A549 (cell line): ENCODE measurements around the gene COG5. TPM values are rescaled to one million over a fixed set of nuclear protein-coding genes. Genes with fewer than 3 reads are reported as not detected.
A peak's percentile ranks its signal among the peaks of the same experiment; 100 is the strongest.

Experiments
- ATAC-seq, 2 experiments: fragments of 200-7000 bp in 1 of 2; fragments of >200 bp in 1 of 2; cut with Nextera tagmentation in 1 of 2; cut with Tn5 transposase in 1 of 2; 3 replicates each; pipeline versions ENCODE4 v1.8.0 to v1.9.1; 2018 to 2020; ENCODE audit warnings: mild to moderate bottlenecking in 1 of 2, moderate library complexity in 1 of 2
- CTCF ChIA-PET: fragments of 300-600 bp; sonication (Branson Sonifier 250); formaldehyde crosslinking; extraction: SDS; loops from one replicate; lab custom pipeline; 2021; ENCODE audit warnings: antibody characterized with exemption, inconsistent platforms; lab: Yijun Ruan, JAX
- POLR2A ChIA-PET: fragments of 350-600 bp; formaldehyde crosslinking; extraction: SDS; loops from one replicate; lab custom pipeline; 2021; ENCODE audit warnings: antibody characterized with exemption, inconsistent platforms; lab: Yijun Ruan, JAX
- DNase-seq, 2 experiments: peaks; one replicate each; pipeline versions ENCODE4 v3.0.0 to v3.0.0-alpha.2; 2011 to 2016; ENCODE audit warnings: low read depth in 1 of 2, low spot score in 1 of 2
- FAIRE-seq: peaks from 2 replicates; lab custom pipeline; 2011; peaks lifted over from hg19 to GRCh38; lab: Jason Lieb, UNC
- H3K27ac ChIP-seq, 2 experiments: fragments of >200 bp; sonication (Bioruptor Twin); formaldehyde crosslinking; 3 replicates each; pipeline ENCODE4 v1.5.1; 2016 to 2017
- H3K4me1 ChIP-seq: fragments of >200 bp; sonication (Bioruptor Twin); formaldehyde crosslinking; 3 replicates; pipeline ENCODE4 v1.6.1; 2016
- H3K4me2 ChIP-seq: fragments of >200 bp; sonication (Bioruptor Twin); formaldehyde crosslinking; 3 replicates; pipeline ENCODE4 v1.6.1; 2016
- H3K4me3 ChIP-seq: fragments of >200 bp; sonication (Bioruptor Twin); formaldehyde crosslinking; 3 replicates; pipeline ENCODE4 v1.5.1; 2016
- H3K9me3 ChIP-seq: fragments of >200 bp; sonication (Bioruptor Twin); formaldehyde crosslinking; 3 replicates; pipeline ENCODE4 v1.6.1; 2016
- BHLHE40 ChIP-seq: IDR thresholded peaks from 2 replicates; pipeline ENCODE4 v1.6.1; 2012; ENCODE audit warnings: low read depth, low read length, inconsistent platforms
- CHD2 ChIP-seq: fragments of 150-350 bp; IDR thresholded peaks from 2 replicates; pipeline ENCODE4 v1.6.1; 2014; ENCODE audit warnings: low read length; ENCODE audit not compliant: partially characterized antibody
- EHMT2 ChIP-seq: fragments of 200-600 bp; sonication (generic); IDR thresholded peaks from 2 replicates; pipeline ENCODE4 v1.6.1; 2016; ENCODE audit warnings: antibody characterized with exemption, low read depth, mild to moderate bottlenecking, moderate library complexity
- EP300 ChIP-seq, 2 experiments: fragments of >200 bp; sonication (Bioruptor Twin); formaldehyde crosslinking; IDR thresholded peaks; 2 replicates in 1 of 2; 3 replicates in 1 of 2; pipeline ENCODE4 v1.6.1; 2016 to 2017
- ESRRA ChIP-seq: fragments of 150-350 bp; IDR thresholded peaks from 2 replicates; pipeline ENCODE4 v1.6.1; 2014; ENCODE audit warnings: mild to moderate bottlenecking, low read length, borderline replicate concordance
- FOXS1 ChIP-seq: fragments of 250-450 bp; sonication (Bioruptor Pico); IDR thresholded peaks from 2 replicates; pipeline ENCODE4 v1.5.0; 2020; ENCODE audit warnings: mild to moderate bottlenecking, moderate library complexity
- GATA3 ChIP-seq: IDR thresholded peaks from 2 replicates; pipeline ENCODE4 v1.6.1; 2012; ENCODE audit warnings: borderline replicate concordance
- HES2 ChIP-seq: fragments of >200 bp; sonication (Bioruptor Twin); formaldehyde crosslinking; IDR thresholded peaks from 2 replicates; pipeline ENCODE4 v1.6.1; 2016
- HOXA7 ChIP-seq: fragments of 250-450 bp; sonication (Bioruptor Pico); IDR thresholded peaks from 2 replicates; pipeline ENCODE4 v1.5.0; 2020; ENCODE audit warnings: mild to moderate bottlenecking, moderate library complexity
- HOXB13 ChIP-seq: fragments of 250-450 bp; sonication (Bioruptor Pico); IDR thresholded peaks from 2 replicates; pipeline ENCODE4 v1.5.0; 2020; ENCODE audit warnings: low read depth, mild to moderate bottlenecking, moderate library complexity
- HOXB5 ChIP-seq: fragments of 250-450 bp; sonication (Bioruptor Pico); IDR thresholded peaks from 2 replicates; pipeline ENCODE4 v1.5.0; 2020; ENCODE audit warnings: mild to moderate bottlenecking, moderate library complexity
- JUNB ChIP-seq: fragments of >200 bp; sonication (Bioruptor Twin); formaldehyde crosslinking; IDR thresholded peaks from 2 replicates; pipeline ENCODE4 v1.6.1; 2016
- KDM1A ChIP-seq: fragments of 200-600 bp; sonication (generic); IDR thresholded peaks from 2 replicates; pipeline ENCODE4 v1.6.1; 2016; ENCODE audit warnings: low read depth, mild to moderate bottlenecking
- MAFK ChIP-seq: fragments of 450-650 bp; IDR thresholded peaks from 2 replicates; pipeline ENCODE4 v1.6.1; 2014; ENCODE audit not compliant: partially characterized antibody
- MAZ ChIP-seq: fragments of 150-350 bp; IDR thresholded peaks from 2 replicates; pipeline ENCODE4 v1.6.1; 2014; ENCODE audit warnings: antibody characterized with exemption, low read depth, low read length, borderline replicate concordance
- NFE2L2 ChIP-seq: fragments of 150-350 bp; conservative IDR thresholded peaks from 2 replicates; pipeline ENCODE4 v1.6.1; 2014; ENCODE audit warnings: low read length
- PHF8 ChIP-seq: fragments of 200-600 bp; sonication (generic); IDR thresholded peaks from 2 replicates; pipeline ENCODE4 v1.6.1; 2016; ENCODE audit warnings: low read depth, mild to moderate bottlenecking, antibody characterized with exemption, moderate library complexity, borderline replicate concordance
- RARB ChIP-seq: fragments of 250-450 bp; sonication (Bioruptor Pico); IDR thresholded peaks from 2 replicates; pipeline ENCODE4 v1.8.0; 2021; ENCODE audit warnings: mild to moderate bottlenecking, moderate library complexity
- RCOR1 ChIP-seq: fragments of 150-350 bp; IDR thresholded peaks from 2 replicates; pipeline ENCODE4 v1.6.1; 2014; ENCODE audit warnings: antibody characterized with exemption, low read length, low read depth
- RNF2 ChIP-seq: fragments of 200-600 bp; sonication (generic); IDR thresholded peaks from 2 replicates; pipeline ENCODE4 v1.6.1; 2016; ENCODE audit warnings: low read depth, mild to moderate bottlenecking, antibody characterized with exemption, moderate library complexity, borderline replicate concordance
- SREBF2 ChIP-seq: fragments of 450-650 bp; IDR thresholded peaks from 2 replicates; pipeline ENCODE4 v1.6.1; 2014; ENCODE audit warnings: mild to moderate bottlenecking, moderate library complexity
- TP53 ChIP-seq: fragments of 250-450 bp; sonication (Bioruptor Pico); IDR thresholded peaks from 2 replicates; pipeline ENCODE4 v1.5.0; 2021; ENCODE audit warnings: mild to moderate bottlenecking, moderate library complexity
- ZFP36 ChIP-seq: fragments of 450-650 bp; IDR thresholded peaks from 2 replicates; pipeline ENCODE4 v1.6.1; 2014; ENCODE audit warnings: borderline replicate concordance; ENCODE audit not compliant: partially characterized antibody
- ZSCAN20 ChIP-seq: fragments of 250-450 bp; sonication (Bioruptor Pico); IDR thresholded peaks from 2 replicates; pipeline ENCODE4 v1.8.0; 2022; ENCODE audit warnings: mild to moderate bottlenecking, moderate library complexity
- WGBS: methylation state at CpG from one replicate; pipeline ENCODE4 v1.1.6; 2017; ENCODE audit errors: missing lambda C conversion rate; 5-methylcytosine and 5-hydroxymethylcytosine counted together
- polyA plus RNA-seq, 4 experiments: library from polyadenylated mRNA; depleted of rRNA in 3 of 4; stranded (reverse); fragments of >200 nt; fragmentation: RNase III in 1 of 4; extraction: RNeasy Plus Mini Kit Qiagen cat#74134 plus additional on column Dnase treatment in 1 of 4; gene quantifications; 2 replicates in 3 of 4; 3 replicates in 1 of 4; pipeline ENCODE4 v1.2.3, GENCODE V29; 2011 to 2017
- TF ChIP-seq, protein P1 (sequence below): IDR thresholded peaks from 2 replicates; pipeline ENCODE4 v1.6.1; 2012
- TF ChIP-seq, protein P2 (sequence below): fragments of >200 bp; sonication (Bioruptor Twin); formaldehyde crosslinking; IDR thresholded peaks from 3 replicates; pipeline ENCODE4 v1.6.1; 2016
- TF ChIP-seq, protein P3 (sequence below): fragments of >200 bp; sonication (Bioruptor Twin); formaldehyde crosslinking; IDR thresholded peaks from 3 replicates; pipeline ENCODE4 v1.5.1; 2016
- TF ChIP-seq, protein P4 (sequence below): fragments of 150-350 bp; IDR thresholded peaks from 2 replicates; pipeline ENCODE4 v1.6.1; 2014; ENCODE audit warnings: low read depth, mild to moderate bottlenecking, low read length

The COG5 gene
- polyA plus RNA-seq, 2 of the 4 experiments (the other 2 are of a cell fraction), result 22.5 to 44.0 TPM

- 79% methylated on average over 5 of the region's 5 CpGs for WGBS
- Histone ChIP-seq H3K4me1 (peaks cover 12% of the 10 kb centered on the region; the same call in 2 of the 3 replicates), H3K9me3 (no peaks in the 10 kb centered on the region), H3K27ac (no peak overlapping the region), H3K4me3 (peak overlapping the region; percentile 71; the same call in 2 of the 3 replicates), H3K4me2 (peak overlapping the region; percentile 80)
- no peak for TF ChIP-seq FOXS1
- no peak for TF ChIP-seq HES2
- no peak for TF ChIP-seq RCOR1
- no peak for TF ChIP-seq PHF8
- TF ChIP-seq TP53, result no peak
- TF ChIP-seq HOXA7 (CRISPR knock-in tag), result no peak
- no peak for TF ChIP-seq BHLHE40
- no peak for TF ChIP-seq NFE2L2
- TF ChIP-seq ZFP36, result no peak
- TF ChIP-seq GATA3, result no peak
- no peak for TF ChIP-seq EP300 (IDR thresholded peaks at IDR 0.05)
- ATAC-seq (no peak), FAIRE-seq (no peak), DNase-seq (no peak)
- POLR2A ChIA-PET, result no interaction called here
- CTCF ChIA-PET, result interaction anchor here (0.6 kb wide), 1 partner anchor 13 kb away, joined by 4 read pairs; no protein-coding TSS in a partner anchor
These were observed 17.8 kb upstream of the COG5 start for GRCh38 chr7:107581387-107582013.

DNA sequence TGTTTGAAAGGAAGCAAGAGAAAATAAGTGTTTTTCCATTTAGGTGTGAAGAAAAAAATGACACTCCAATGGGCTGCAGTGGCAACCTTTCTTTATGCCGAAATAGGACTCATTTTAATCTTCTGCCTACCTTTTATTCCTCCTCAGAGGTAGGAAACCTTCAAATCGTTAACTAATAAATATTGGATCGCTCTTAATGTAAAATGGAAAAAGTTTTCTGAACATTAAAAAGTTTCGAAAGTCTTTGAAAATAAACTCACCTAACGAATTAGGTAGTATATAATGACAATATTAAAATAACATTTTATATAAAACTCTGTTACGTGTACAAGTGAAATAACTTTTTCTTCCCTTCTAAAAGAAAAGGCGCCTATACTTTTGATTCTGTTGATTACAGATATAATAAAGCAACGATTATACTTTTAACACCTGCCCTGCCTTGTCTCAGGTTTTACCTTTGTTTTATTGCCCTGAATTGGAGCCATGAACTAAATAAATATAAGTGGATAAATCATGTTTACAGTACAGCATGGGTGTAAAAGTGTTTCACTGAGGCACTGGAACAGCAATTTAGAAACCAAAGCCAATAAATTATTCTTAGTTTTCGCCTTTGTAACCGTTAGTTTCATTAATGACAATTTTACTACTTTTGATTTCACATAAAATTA, 17.1 kb upstream of the COG5 start:
- 24% methylated on average over 10 of the region's 10 CpGs for whole genome bisulfite sequencing
- peak overlapping the region; percentile 71 for H3K4me3 ChIP-seq
- peak overlapping the region; percentile 80 for H3K4me2 ChIP-seq
- no peaks in the 10 kb centered on the region for H3K9me3 ChIP-seq
- no peak for ATAC-seq
- peak overlapping the region; percentile 96 to 98 for H3K27ac ChIP-seq
- CTCF ChIA-PET, result interaction anchor here (1.1 kb wide), 1 partner anchor 14 kb away, joined by 3 read pairs; no protein-coding TSS in a partner anchor
- FAIRE-seq, result no peak
- POLR2A ChIA-PET, result interaction anchor here (0.6 to 1.7 kb wide), 4 partner anchors 14 to 162 kb away, joined by 3 to 16 read pairs (median 4); partner anchors contain the start of genes COG5 and DUS4L
- peaks cover 12% of the 10 kb centered on the region; the same call in 2 of the 3 replicates for H3K4me1 ChIP-seq
- TF ChIP-seq MAFK, result no peak
- no peak for TF ChIP-seq EHMT2
- TF ChIP-seq SREBF2, result no peak
- TF ChIP-seq, protein P1, sequence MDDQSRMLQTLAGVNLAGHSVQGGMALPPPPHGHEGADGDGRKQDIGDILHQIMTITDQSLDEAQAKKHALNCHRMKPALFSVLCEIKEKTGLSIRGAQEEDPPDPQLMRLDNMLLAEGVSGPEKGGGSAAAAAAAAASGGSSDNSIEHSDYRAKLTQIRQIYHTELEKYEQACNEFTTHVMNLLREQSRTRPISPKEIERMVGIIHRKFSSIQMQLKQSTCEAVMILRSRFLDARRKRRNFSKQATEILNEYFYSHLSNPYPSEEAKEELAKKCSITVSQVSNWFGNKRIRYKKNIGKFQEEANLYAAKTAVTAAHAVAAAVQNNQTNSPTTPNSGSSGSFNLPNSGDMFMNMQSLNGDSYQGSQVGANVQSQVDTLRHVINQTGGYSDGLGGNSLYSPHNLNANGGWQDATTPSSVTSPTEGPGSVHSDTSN, result no peak
- TF ChIP-seq HOXB5, result no peak
- TF ChIP-seq PHF8, result no peak
- no peak for TF ChIP-seq HOXB13 (CRISPR knock-in tag)
- TF ChIP-seq RARB, result no peak
- TF ChIP-seq, protein P2, sequence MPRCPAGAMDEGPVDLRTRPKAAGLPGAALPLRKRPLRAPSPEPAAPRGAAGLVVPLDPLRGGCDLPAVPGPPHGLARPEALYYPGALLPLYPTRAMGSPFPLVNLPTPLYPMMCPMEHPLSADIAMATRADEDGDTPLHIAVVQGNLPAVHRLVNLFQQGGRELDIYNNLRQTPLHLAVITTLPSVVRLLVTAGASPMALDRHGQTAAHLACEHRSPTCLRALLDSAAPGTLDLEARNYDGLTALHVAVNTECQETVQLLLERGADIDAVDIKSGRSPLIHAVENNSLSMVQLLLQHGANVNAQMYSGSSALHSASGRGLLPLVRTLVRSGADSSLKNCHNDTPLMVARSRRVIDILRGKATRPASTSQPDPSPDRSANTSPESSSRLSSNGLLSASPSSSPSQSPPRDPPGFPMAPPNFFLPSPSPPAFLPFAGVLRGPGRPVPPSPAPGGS, result no peak
- TF ChIP-seq ESRRA, result no peak
- no peak for TF ChIP-seq JUNB
- no peak for TF ChIP-seq RNF2
- TF ChIP-seq, protein P3, sequence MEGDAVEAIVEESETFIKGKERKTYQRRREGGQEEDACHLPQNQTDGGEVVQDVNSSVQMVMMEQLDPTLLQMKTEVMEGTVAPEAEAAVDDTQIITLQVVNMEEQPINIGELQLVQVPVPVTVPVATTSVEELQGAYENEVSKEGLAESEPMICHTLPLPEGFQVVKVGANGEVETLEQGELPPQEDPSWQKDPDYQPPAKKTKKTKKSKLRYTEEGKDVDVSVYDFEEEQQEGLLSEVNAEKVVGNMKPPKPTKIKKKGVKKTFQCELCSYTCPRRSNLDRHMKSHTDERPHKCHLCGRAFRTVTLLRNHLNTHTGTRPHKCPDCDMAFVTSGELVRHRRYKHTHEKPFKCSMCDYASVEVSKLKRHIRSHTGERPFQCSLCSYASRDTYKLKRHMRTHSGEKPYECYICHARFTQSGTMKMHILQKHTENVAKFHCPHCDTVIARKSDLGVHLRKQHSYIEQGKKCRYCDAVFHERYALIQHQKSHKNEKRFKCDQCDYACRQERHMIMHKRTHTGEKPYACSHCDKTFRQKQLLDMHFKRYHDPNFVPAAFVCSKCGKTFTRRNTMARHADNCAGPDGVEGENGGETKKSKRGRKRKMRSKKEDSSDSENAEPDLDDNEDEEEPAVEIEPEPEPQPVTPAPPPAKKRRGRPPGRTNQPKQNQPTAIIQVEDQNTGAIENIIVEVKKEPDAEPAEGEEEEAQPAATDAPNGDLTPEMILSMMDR, result no peak
- no peak for TF ChIP-seq ZSCAN20 (CRISPR knock-in tag)
- TF ChIP-seq KDM1A, result no peak
- TF ChIP-seq CHD2, result no peak
- TF ChIP-seq MAZ, result no peak
- no peak for TF ChIP-seq EP300 (IDR thresholded peaks at IDR 0.05)
- TF ChIP-seq, protein P4, sequence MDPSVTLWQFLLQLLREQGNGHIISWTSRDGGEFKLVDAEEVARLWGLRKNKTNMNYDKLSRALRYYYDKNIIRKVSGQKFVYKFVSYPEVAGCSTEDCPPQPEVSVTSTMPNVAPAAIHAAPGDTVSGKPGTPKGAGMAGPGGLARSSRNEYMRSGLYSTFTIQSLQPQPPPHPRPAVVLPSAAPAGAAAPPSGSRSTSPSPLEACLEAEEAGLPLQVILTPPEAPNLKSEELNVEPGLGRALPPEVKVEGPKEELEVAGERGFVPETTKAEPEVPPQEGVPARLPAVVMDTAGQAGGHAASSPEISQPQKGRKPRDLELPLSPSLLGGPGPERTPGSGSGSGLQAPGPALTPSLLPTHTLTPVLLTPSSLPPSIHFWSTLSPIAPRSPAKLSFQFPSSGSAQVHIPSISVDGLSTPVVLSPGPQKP, result no peak
- no peak for DNase-seq
